HG03039 (cell line): Measurements from ENCODE around the gene PRKCE.

Experiments
- ATAC-seq: cut with Tn5 transposase; IDR thresholded peaks from one replicate; pipeline ENCODE4 v1.9.1; 2021; ENCODE audit warnings: mild to moderate bottlenecking, moderate library complexity; ENCODE audit not compliant: unreplicated experiment

Gene PRKCE

GRCh38 chr2:45774688-45775244 is 123.3 kb downstream of the PRKCE start:
- no peak for ATAC-seq

GRCh38 chr2:45776160-45776955 is 124.9 kb downstream of the PRKCE start:
- no peak for ATAC-seq

DNA sequence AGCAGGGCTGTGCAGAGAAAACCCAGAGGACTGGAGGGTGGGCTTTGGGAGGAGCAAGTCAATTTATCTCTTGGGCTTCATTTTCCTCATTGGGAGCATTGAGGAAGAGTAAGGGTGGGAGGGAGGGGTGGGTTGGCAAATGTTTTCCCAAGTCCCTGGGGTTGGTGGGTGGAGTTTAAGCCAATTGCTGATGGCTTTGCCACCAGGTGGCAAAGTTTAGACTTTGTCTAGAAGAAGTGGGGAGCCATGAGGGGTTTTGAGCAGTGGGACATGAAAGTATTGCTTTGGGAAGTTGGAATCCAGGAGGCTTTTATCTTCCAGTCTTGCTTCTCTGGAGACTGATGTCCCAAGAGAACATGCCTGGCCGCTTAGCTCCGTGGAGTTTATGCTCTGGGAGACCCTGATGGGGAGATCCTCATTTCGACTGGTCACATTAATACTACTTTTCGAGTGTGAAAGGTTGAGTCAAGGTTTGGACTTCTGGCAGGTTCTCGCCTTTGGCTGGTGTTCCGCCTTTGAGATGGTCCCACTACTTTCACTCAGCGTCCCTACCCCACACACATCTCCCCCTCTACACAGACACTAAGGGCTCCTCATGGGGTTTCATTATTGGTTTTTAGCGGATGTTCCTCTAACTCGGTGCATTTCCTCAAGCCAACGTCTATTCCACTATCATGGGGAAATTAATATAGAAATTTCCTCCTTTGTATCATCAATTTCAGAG is 126.7 kb downstream of the PRKCE start:
- no peak for ATAC-seq

DNA sequence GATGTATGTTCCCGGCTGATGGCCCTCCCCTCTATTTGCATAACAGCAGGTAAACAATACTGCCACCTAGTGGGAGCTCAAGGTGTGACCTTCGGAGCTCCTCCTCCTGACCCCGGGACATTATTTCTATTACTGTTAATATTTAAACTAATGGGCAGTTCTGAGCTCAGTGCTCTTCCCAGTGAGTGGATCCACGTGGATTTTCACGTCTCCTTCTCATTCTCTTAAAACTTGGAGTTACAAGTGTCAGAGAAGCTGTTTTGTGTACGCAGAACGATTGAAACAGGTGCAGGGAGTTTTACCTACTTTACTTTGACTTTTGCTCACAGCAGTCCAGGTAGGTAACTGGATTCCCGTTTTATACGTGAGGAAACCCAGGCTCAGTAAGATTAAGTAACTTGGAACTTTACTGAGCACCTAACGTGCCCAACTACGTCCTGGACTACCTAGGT is 127.3 kb downstream of the PRKCE start:
- no peak for ATAC-seq

DNA sequence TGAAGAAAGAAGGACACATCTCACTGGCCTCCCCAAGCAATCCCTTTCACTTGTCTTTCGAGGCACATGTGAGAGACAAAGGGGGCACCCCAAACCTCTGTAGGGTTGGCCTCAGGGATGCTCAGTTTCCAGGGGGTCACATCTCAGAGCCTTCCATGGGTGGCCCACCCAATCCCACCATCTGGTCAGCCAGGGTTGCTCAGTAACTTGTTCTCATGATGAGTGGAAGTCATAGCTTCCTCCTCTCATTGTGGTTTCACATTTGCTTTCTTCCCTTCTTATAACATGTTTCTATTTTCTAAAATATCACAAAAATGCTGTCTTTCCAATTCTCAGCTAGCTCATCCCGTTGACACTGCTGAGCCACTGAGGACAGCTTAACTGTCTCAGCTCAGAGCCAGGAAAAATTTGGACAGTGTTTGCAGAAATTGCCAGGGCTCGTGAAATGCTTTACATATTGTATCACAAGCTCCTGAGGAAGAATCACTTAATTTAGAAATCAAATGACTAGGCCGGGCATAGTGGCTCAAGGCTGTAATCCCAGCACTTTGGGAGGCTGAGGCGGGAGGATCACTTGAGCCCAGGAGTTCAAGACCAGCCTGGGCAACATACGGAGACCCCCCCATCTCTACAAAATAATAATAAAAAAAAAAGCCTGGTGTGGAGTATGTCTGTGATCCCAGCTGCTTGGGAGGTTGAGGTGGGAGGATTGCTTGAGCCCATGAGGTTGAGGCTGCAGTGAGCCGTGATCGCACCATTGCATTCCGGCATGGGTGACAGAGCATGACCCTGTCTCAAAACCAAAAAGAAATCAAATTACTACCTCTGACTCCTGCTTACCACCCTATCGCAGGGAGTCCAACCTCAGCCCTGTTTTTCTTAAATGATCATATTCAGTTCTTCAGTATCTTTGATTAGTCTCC is 129.3 kb downstream of the PRKCE start:
- no peak for ATAC-seq

DNA sequence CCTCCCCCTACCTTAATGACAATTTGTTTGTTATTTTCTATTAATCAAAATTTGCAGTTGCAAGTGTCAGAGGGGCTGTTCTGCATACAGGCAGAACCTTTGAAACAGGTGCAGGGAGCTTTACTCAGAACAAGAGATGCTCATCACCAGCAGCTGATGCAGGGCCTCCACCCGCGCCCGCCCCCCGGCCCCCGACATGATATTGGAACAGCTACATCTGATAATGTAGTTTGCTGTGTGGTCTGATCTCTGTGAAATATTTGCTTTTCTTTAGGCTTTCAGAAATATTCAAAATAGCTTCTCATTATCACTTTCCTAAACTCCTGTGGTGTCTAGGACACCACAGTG is 130.0 kb downstream of the PRKCE start:
- no peak for ATAC-seq

- no peak for ATAC-seq
Measured at GRCh38 chr2:45782436-45782835, 131.0 kb downstream of the PRKCE start.

- no peak for ATAC-seq
Measured at GRCh38 chr2:45782986-45783385, 131.5 kb downstream of the PRKCE start.

- no peak for ATAC-seq
Measured at GRCh38 chr2:45786030-45786835, 134.8 kb downstream of the PRKCE start.

DNA sequence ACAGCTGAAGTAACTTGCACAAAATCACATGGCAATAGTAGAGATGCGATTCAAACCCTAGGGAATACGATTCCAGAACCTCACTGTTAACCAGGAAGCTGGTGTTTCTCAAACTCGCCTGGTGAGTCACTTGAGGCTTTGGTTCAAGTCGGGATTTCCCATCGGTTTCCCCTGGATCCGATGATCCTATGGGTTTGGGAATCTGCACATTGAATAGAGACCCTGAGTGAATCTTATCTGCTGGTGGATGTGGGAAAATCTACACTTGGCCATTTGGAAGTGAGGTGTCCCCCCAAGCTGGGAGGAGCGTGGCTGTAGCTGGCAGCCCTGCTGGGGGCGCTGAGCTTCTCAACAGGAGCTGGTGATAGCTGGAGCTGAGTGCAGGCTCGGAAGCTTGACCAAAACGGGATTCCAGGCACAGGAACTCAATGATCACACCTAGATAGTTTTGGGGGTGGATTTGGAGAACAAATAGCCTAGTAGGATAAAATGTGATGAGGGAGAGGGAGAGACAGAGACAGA is 135.4 kb downstream of the PRKCE start:
- ATAC-seq, result no peak

- no peak for ATAC-seq
Measured at GRCh38 chr2:45788401-45788800, 136.9 kb downstream of the PRKCE start.

- ATAC-seq, result no peak
Measured at GRCh38 chr2:45789317-45789716, 137.8 kb downstream of the PRKCE start.

GRCh38 chr2:45789961-45790723 is 138.7 kb downstream of the PRKCE start:
- ATAC-seq, result no peak

GRCh38 chr2:45793305-45793962 is 142.0 kb downstream of the PRKCE start:
- no peak for ATAC-seq

- no peak for ATAC-seq
Measured at GRCh38 chr2:45794134-45794617, 142.7 kb downstream of the PRKCE start.

DNA sequence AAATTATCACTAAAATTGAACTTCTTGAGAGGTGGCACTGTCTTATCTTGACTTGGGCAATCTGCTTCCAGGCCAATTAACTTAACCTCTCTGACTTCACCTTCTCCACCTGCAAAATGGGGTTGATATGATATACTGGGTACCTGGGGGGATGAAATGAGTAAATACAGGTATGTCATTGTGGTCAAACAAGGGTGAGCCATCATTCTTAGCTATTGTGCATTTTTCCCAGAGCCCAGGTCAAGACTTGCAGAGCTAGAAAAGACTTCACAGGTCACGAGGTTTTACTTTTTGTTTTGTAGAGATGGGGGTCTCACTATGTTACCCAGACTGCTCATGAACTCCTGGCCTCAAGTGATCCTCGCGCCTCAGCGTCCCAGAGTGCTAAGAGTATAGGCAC is 145.0 kb downstream of the PRKCE start:
- ATAC-seq, result no peak

DNA sequence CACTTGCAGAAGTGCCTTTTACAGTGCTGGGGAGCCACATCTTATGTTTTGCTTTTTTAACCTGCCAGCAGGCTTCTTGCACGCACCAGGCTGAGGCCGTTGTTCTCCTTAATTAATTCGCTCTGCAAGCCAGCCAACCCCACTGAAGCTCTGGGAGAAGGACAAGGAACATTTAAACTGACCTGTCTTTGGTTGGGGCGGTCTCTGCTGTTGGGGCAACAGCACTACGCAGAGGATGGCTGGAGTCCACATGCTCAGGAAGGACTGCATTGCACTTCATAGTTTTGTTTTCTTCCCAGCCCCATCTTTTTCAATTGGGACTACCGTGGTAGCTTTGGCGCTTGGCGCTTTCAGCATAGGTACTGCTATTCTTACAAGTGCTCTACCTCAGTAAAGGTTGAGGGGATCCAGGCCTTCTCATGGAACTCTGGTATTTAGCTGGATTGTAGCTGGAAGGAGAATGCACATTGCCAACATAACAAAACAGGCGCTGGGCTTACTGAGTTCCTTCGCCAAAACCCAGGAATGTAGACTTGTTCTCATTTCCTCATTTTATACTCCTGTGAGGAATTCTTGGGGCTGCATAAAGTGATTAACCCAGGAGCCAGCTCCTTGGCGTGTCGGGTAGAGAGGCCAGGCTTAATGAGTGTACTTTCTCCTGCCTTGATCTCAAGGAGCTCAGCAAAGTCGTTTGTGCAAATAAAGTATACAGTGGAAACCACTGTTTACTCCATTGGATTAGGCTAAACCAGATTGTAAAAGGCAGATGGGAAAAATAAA is 146.2 kb downstream of the PRKCE start:
- ATAC-seq, result no peak
